Uterus (tissue), 2 donors: ENCODE data around the gene NMT1.

Source experiments
- POLR2A ChIP-seq, 2 donors: fragments of 450-650 bp; IDR thresholded peaks; one replicate each; pipeline ENCODE4 v1.6.1; 2016; ENCODE audit warnings: antibody characterized with exemption in 2 of 2, mild to moderate bottlenecking in 1 of 2, moderate library complexity in 1 of 2
- TF ChIP-seq, protein P1 (sequence below), 4 experiments: fragments of 200-600 bp in 2 of 4; fragments of 450-650 bp in 2 of 4; sonication (generic) in 2 of 4; IDR thresholded peaks; one replicate each; pipeline ENCODE4 v1.5.1; 2016 to 2019; ENCODE audit warnings: antibody characterized with exemption in 4 of 4, mild to moderate bottlenecking in 2 of 4, moderate library complexity in 1 of 4

DNA sequence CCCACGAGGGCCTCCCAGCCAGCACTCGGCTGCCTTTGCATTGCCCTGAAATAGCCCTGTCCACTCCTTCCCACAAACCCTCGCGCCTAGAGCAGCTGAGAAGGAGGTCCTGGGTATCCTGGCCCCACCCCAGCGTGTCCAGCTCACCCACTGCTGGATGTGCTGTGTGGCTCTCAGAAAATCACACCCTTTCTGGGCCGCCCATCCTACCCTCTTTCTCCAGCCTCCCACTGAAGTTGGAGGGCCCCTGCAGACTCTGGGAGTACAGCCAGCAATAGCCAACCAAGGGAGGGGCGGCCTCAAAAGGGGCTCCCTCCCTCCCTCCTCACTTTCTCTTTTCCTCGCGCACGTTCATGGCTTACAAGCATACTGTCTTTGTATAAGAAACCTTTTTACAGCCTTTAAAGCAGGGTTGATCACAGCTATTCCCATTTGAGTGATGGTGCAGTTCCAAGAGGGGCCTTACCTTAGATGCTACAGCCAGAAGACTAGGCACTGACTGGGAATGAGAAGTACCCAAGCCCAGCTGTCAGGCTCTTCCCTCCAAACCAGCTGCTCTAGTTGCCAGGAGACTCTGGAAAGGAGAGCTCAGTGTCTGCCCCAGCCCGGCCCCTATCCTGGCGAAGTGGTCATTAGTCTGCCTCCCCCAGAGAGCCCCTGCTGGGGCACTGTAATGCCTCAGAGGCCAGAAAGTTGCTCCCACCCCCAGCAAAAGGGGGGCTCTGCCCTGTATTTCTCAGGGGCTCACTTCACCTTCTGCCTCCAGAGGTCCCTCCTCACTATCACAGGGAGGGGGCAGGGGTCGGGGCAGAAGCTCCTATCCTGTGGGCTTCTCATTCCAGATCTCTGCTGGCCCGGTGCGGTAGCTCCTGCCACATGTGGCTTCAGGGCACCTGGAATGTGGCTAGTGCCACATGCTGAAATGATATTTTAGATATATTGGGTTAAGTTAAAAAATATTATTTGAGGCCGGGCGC, 47.8 kb upstream of the NMT1 start:
- TF ChIP-seq, protein P1, sequence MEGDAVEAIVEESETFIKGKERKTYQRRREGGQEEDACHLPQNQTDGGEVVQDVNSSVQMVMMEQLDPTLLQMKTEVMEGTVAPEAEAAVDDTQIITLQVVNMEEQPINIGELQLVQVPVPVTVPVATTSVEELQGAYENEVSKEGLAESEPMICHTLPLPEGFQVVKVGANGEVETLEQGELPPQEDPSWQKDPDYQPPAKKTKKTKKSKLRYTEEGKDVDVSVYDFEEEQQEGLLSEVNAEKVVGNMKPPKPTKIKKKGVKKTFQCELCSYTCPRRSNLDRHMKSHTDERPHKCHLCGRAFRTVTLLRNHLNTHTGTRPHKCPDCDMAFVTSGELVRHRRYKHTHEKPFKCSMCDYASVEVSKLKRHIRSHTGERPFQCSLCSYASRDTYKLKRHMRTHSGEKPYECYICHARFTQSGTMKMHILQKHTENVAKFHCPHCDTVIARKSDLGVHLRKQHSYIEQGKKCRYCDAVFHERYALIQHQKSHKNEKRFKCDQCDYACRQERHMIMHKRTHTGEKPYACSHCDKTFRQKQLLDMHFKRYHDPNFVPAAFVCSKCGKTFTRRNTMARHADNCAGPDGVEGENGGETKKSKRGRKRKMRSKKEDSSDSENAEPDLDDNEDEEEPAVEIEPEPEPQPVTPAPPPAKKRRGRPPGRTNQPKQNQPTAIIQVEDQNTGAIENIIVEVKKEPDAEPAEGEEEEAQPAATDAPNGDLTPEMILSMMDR (IDR thresholded peaks at IDR 0.05): no peak
- TF ChIP-seq POLR2A (IDR thresholded peaks at IDR 0.05): no peak
